Right lung (tissue), 5 donors: Measurements from ENCODE around the gene WDR90. TPM values are rescaled to one million over a fixed set of nuclear protein-coding genes. Genes with fewer than 3 reads are reported as not detected.

Experiments used
- DNase-seq, 2 donors: peaks; one replicate each; pipeline ENCODE4 v3.0.0-alpha.2; 2013
- polyA plus RNA-seq, 5 donors: library from polyadenylated mRNA; unstranded; fragments of 120-200 nt; gene quantifications; one replicate each; pipeline versions ENCODE4 v1.2.1 to v1.2.3, GENCODE V29; 2013; ENCODE audit warnings: inconsistent platforms in 1 of 5, low replicate concordance in 1 of 5; ENCODE audit not compliant: insufficient read length in 5 of 5, insufficient read depth in 1 of 5

WDR90 gene
- polyA plus RNA-seq, 5 donors = 31.5 to 52.8 (median 39.5) TPM

GRCh38 chr16:625977-626765 lies 23.0 kb upstream of the WDR90 start:
- DNase-seq = no peak

- DNase-seq = no peak
These were observed 22.2 kb upstream of the WDR90 start for GRCh38 chr16:626787-627453.

- no peak for DNase-seq
These were observed 21.5 kb upstream of the WDR90 start for GRCh38 chr16:627454-628239.

GRCh38 chr16:628321-629061 lies 20.7 kb upstream of the WDR90 start:
- no peak for DNase-seq

GRCh38 chr16:629185-629832 lies 19.9 kb upstream of the WDR90 start:
- no peak for DNase-seq

- no peak for DNase-seq
These were observed 19.3 kb upstream of the WDR90 start for GRCh38 chr16:629833-630248.

DNA sequence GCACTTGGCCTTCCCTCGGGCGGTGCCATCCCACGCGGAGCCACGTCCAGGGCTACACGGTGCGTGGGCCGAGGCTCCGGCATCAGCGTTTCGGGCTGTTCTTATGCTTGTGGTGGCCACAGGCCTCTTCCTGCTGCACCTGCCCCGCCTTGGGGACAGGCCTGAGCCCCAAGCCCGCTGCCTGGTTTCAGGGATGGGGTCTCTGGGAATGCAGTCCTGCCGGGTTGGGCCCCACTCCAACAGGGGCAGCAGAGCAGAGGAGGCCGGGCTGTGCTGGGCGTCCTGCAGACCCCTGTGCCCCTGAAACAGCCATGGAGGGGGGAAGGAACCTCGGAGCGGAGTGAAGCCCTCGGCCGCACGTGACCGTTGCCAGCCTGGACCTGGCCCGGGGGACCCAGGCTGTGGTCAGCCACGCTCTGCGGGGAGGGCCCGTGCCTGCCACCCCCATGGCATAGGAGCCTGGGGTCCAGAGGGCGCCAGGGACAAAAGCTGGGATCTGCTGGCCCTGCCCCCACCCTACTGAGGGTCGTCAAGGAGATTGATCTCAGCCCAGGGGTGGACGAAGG lies 18.8 kb upstream of the WDR90 start:
- no peak for DNase-seq

DNA sequence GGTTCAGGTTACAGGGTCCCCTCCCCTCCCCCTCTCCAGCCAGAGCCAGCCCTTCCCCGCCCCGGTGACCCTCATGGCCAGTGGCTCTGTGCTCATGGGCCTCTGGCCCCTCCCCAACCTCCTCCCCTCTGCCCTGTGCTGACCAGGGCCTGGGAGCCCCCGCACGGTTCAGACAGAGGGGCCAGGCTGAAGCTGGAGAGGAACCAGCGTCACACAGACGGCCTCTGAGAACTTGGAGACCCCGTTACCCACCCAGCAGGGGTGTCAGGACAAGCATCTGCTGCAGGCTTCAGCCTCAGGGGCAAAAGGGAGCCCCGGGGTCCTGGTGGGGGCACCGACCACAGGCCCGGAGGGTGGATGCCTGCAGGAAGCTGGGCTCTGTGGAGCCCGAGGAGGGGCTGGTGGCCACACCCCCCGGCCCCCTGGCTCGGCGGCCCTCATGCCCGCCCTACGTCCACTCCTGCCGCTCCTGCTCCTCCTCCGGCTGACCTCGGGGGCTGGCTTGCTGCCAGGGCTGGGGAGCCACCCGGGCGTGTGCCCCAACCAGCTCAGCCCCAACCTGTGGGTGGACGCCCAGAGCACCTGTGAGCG lies 18.3 kb upstream of the WDR90 start, which contains the start of gene WFIKKN1:
TSS of gene WFIKKN1 (plus strand) at position 171 of the 591 bp plus-strand sequence. CDS start at position 440, 269 bp downstream.
- no peak for DNase-seq

DNA sequence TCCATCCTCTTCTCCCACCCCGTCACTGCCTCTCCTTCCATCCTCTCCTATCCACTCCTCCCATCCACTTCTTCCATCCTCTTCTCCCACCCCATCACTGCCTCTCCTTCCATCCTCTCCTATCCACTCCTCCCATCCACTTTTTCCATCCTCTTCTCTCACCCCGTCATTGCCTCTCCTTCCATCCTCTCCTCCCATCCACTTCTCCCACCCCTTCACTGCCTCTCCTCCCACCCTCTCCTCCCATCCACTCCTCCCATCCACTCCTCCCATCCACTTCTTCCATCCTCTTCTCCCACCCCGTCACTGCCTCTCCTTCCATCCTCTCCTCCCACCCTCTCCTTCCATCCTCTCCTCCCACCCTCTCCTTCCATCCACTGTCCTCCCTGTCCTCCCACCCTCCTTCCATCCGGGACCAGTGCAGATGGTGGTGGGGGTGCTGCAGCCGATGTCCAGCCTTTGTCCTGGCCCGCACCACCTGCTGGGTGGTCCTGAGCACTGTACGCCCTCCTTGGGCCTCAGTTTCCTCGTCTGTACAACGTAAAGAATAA lies 17.3 kb upstream of the WDR90 start:
- DNase-seq = no peak

DNA sequence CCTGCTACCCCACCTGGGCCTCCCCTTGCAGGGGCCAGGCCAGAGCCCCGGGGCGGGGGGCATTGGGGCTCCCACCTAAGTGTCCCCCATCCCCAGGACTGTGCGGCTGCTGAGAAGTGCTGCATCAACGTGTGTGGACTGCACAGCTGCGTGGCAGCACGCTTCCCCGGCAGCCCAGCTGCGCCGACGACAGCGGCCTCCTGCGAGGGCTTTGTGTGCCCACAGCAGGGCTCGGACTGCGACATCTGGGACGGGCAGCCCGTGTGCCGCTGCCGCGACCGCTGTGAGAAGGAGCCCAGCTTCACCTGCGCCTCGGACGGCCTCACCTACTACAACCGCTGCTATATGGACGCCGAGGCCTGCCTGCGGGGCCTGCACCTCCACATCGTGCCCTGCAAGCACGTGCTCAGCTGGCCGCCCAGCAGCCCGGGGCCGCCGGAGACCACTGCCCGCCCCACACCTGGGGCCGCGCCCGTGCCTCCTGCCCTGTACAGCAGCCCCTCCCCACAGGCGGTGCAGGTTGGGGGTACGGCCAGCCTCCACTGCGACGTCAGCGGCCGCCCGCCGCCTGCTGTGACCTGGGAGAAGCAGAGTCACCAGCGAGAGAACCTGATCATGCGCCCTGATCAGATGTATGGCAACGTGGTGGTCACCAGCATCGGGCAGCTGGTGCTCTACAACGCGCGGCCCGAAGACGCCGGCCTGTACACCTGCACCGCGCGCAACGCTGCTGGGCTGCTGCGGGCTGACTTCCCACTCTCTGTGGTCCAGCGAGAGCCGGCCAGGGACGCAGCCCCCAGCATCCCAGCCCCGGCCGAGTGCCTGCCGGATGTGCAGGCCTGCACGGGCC lies 16.5 kb upstream of the WDR90 start:
- DNase-seq = no peak

DNA sequence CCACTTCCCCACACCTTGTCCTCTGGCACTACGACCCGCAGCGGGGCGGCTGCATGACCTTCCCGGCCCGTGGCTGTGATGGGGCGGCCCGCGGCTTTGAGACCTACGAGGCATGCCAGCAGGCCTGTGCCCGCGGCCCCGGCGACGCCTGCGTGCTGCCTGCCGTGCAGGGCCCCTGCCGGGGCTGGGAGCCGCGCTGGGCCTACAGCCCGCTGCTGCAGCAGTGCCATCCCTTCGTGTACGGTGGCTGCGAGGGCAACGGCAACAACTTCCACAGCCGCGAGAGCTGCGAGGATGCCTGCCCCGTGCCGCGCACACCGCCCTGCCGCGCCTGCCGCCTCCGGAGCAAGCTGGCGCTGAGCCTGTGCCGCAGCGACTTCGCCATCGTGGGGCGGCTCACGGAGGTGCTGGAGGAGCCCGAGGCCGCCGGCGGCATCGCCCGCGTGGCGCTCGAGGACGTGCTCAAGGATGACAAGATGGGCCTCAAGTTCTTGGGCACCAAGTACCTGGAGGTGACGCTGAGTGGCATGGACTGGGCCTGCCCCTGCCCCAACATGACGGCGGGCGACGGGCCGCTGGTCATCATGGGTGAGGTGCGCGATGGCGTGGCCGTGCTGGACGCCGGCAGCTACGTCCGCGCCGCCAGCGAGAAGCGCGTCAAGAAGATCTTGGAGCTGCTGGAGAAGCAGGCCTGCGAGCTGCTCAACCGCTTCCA lies 15.7 kb upstream of the WDR90 start:
- DNase-seq = no peak

DNA sequence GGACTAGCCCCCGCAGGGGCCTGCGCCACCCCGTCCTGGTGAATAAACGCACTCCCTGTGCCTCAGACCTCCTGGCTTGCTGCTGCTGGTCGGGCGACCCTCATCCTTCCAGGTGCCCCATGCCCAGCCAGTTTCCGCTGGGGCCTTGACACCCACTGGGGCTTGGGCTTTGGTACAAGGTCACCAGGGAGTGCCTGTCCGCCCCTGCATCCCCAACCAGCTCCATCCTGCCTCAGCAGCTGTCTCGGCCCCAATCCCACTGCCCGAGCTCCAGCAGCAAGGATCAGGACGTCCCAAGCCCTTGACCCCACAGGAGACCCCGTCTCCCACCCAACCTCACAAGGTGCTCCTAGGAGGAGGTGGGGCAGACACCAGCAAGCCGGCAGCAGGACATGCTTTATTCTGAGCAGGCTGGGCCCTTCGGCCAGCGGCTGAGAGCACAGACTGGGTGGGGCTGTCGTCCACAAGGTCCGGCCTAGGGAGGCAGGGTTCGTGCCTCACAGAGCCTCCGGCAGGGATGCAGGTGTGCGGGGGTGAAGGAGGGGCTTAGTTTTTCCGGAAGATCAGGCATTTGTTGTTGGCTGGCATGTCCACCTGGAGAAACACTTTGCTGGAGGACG lies 15.0 kb upstream of the WDR90 start:
- DNase-seq = no peak

DNA sequence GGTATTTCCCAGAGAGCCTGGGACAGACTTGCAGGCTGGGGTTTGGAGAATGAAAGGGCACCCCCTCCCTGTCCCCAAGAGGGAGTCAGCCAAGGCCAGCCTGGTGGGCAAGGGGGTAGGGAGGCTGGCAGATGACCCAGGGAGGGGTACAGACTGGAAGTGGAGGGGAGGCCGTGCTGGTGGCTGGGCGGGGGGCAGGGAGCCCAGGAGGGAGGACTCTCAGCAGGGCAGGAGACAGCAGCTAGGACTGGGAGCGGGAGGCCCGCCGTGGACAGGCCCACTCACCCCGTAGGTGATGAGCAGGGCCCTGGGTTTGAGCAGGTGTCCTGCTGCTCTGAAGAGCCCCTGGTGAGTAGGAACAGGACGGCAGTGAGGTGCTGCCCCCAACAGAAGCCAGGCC lies 14.2 kb upstream of the WDR90 start:
- DNase-seq = no peak

DNA sequence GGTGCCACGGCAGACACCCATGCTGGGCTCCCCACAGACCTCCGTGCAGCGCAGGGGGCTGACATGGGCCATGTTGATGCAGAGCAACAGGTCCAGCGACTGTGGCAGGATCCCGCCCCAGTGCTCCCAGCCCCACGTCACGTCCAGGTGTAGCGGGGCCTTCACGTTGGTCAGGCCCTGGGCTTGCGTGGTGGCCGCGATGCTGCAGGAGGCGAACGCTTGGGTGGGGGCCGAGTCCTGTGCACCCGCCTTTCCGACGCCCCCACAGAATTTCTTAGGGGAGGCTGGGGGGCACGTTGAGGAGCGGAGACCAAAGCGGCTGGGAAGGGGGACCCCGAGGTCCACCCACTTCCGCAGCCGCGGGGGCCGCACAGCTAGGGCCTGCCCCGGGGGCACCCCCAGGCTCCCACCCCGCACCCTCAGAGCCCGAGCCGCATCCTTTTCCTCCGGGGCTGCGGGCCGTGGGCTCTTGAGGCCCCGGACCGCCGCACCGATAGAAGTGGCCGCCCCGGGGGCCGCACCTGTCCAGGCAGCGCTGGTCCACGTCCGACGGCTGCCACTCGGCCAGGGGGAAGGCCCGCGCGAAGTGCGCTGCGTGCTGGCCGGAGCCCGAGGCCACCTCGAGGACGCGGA lies 13.5 kb upstream of the WDR90 start:
- no peak for DNase-seq

- peak; percentile 95 for DNase-seq
These were observed 12.7 kb upstream of the WDR90 start, which contains the start of gene METTL26 for GRCh38 chr16:636206-637080. Gene METTL26, minus strand, starts transcription at chr16:636305. Its CDS starts 15 bp downstream, at chr16:636290.
